Fibroblast of lung (primary cell): ENCODE measurements around the gene SLC6A17.

Experiments
- CTCF ChIP-seq, 2 donors: IDR thresholded peaks in 1 of 2; conservative IDR thresholded peaks in 1 of 2; 1 replicate in 1 of 2; 2 replicates in 1 of 2; pipeline ENCODE4 v1.5.1; 2011 to 2012; ENCODE audit warnings: low read length in 2 of 2, control low read depth in 1 of 2, inconsistent platforms in 1 of 2, low read depth in 1 of 2, mild to moderate bottlenecking in 1 of 2
- EZH2 ChIP-seq: IDR thresholded peaks from 2 replicates; pipeline ENCODE4 v1.5.1; 2012; ENCODE audit warnings: low read length, control low read depth, mild to moderate bottlenecking; ENCODE audit errors: missing control alignments

- TF ChIP-seq EZH2 = no peak
- no peak for TF ChIP-seq CTCF (conservative IDR thresholded peaks at IDR 0.05 in 1 of 2, IDR thresholded peaks at IDR 0.05 in 1 of 2; ENCODE audit: low read depth in 1 of 2, low read length in 2 of 2)
These were observed 58.8 kb downstream of the SLC6A17 start for GRCh38 chr1:110208916-110209645.
